Prostate gland (tissue), 2 donors: Measurements from ENCODE around the gene PHLDA2.

Experiments
- POLR2A ChIP-seq: fragments of 450-650 bp; IDR thresholded peaks from one replicate; pipeline ENCODE4 v1.6.1; 2016; ENCODE audit warnings: antibody characterized with exemption, mild to moderate bottlenecking
- POLR2AphosphoS5 ChIP-seq: sonication (generic); formaldehyde crosslinking; IDR thresholded peaks from one replicate; pipeline ENCODE4 v1.6.1; 2017; ENCODE audit warnings: antibody characterized with exemption
- TF ChIP-seq, protein P1 (sequence below), 4 experiments: fragments of 200-600 bp in 2 of 4; fragments of 450-650 bp in 2 of 4; sonication (generic) in 2 of 4; IDR thresholded peaks; 1 replicate in 3 of 4; 2 replicates in 1 of 4; pipeline ENCODE4 v1.5.1; 2016 to 2019; ENCODE audit warnings: antibody characterized with exemption in 4 of 4, mild to moderate bottlenecking in 2 of 4, moderate library complexity in 2 of 4

DNA sequence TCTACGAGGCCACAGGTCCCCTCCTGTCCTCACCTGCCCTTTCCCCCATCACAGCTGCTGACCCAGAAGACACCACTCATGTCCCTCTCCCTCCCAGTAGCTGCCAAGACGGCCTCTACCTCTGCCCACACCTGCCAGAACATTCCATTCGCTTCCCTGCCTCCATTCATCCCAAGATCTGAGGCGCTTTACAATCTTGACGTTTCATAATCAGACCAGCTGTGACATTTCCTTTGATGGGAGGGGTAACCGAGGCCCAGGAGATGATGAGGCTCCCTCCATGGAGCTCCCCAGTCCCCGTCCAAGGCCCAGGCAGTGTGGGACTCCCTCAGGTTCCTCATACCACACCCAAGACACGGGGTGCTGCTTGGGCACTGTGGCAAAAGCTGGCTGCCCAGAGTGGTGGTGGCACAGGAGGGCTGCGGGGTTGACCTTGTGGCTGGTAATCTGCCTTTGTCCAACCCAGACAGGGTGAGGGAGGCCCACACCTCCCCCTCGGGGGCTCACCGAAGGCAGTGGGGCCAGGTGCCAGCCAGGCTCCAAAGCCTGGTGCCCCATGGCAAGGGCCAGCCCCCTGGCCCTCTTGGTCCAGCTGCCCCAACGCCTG is 17.3 kb downstream of the PHLDA2 start:
- TF ChIP-seq, protein P1, sequence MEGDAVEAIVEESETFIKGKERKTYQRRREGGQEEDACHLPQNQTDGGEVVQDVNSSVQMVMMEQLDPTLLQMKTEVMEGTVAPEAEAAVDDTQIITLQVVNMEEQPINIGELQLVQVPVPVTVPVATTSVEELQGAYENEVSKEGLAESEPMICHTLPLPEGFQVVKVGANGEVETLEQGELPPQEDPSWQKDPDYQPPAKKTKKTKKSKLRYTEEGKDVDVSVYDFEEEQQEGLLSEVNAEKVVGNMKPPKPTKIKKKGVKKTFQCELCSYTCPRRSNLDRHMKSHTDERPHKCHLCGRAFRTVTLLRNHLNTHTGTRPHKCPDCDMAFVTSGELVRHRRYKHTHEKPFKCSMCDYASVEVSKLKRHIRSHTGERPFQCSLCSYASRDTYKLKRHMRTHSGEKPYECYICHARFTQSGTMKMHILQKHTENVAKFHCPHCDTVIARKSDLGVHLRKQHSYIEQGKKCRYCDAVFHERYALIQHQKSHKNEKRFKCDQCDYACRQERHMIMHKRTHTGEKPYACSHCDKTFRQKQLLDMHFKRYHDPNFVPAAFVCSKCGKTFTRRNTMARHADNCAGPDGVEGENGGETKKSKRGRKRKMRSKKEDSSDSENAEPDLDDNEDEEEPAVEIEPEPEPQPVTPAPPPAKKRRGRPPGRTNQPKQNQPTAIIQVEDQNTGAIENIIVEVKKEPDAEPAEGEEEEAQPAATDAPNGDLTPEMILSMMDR (IDR thresholded peaks at IDR 0.05) = no peak
- TF ChIP-seq POLR2AphosphoS5 (peak; percentile 24), POLR2A (no peak)
